GM12872 (cell line): ENCODE data around the gene PRAC2.

Experiments
- CTCF ChIP-seq: IDR thresholded peaks from 3 replicates; pipeline ENCODE4 v1.5.1; 2011; ENCODE audit warnings: low read depth, mild to moderate bottlenecking, low read length, moderate library complexity; ENCODE audit not compliant: insufficient read depth

PRAC2 gene

DNA sequence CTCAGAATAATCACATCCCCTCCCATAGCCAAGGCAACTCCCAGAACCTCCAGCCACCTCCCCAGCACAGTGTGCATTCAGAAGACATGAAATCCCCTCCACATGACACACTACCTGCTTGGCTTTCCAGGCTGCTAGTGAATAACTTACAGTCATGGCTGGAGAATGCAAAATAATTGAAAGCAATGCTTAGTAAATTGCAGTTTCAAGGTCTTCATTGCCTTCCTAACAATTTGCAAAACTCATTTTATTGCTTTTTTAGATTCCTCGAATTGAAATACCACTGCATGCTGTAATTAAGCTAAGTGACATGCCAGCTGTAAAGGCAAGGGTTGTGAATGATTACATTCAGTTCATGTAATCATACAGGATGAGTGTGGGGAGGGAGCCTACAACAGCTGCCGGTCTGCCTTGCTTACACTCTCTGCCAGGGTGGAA lies 34.6 kb downstream of the PRAC2 start:
- TF ChIP-seq CTCF: no peak

DNA sequence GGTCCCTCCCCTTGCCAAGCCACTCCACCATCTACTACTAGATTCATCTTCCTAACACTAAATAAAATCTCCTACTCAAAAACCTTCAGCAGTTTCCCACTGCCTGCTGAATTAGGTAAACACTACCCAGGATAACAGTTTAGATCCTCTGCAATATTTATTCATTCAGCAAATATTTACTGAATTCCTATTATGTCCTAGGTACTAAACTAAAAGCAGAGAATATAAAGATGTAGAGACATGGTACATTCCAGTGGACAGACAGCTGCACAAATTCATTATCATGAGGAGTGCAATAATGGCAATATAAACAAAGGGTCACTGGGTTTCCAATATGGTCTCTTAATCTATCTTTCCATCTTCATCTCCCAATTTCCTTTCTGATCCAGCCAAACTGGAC lies 36.3 kb downstream of the PRAC2 start:
- no peak for TF ChIP-seq CTCF

DNA sequence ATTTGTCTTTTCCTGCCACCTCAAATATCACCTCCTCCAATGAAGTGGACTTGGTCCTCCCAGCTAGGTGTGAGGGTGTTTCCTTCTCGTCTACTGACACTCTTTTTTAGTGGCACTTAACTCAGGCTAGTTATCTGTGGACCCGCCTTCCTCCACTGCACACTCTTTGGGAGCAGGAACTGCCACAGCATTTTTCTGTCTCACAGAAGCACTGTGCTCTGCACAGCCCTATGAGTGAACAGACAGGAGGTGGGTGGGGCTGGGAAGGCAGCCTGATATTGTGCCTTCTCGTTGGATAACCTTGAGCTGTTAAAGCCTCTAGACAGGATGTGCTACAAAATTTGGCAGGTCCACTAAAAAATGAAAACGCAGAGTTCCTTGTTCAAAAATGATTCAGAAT lies 37.4 kb downstream of the PRAC2 start:
- TF ChIP-seq CTCF: no peak

DNA sequence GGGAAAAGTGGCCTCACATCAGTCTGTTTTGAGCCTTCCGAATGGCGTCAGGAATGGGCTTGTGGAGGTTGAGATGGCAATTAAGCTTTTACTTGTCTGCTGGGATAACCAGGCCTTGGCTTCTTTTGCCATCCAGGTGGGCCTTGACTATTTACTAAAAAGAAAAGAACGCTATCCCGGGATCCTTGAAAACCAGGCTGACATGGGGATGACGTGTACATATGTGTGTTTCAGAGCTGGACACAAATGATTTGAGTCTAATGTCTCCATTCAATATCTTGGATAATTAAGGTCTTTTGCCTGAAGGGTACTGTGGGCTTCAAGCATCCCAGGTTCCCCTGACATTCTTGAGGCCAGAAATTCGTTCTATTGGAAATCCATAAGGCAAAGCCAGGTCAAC lies 38.1 kb downstream of the PRAC2 start:
- no peak for TF ChIP-seq CTCF

GRCh38 chr17:48767263-48767774 lies 44.3 kb downstream of the PRAC2 start:
- 0 out of 3 replicates have a peak, but pooled peaks have one; percentile 25 for TF ChIP-seq CTCF

DNA sequence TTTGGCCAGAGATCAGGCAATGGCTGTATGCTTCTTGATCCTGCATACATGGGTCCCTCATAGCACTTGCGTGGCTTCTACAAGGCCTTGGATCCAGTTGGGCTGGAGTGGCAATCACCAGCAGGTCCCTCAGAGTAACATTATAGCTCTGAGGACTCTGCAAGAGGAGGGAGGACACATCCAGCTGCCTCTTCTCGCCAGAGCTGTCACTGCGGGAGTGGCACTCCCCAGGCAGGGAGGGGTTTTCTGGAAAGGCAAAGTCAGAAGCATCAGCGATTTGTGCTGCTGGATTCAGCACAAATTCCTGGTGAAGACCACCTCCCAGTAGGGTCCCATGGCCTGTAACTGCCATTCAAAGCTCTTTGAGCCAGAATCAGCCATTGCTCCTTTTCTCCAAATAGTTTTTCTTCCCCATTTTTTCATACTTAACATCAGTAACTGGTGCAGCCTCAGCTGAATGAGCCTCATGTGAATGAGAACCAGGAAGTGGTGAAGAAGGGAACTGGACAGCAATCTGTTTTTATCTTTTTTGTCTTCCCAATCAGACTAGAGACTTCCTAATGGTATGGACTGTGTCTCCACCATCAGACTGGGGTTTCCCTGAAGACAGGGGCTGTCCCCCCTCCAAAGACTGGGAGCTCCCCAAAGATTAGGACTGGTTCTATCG lies 46.2 kb downstream of the PRAC2 start:
- TF ChIP-seq CTCF: no peak

DNA sequence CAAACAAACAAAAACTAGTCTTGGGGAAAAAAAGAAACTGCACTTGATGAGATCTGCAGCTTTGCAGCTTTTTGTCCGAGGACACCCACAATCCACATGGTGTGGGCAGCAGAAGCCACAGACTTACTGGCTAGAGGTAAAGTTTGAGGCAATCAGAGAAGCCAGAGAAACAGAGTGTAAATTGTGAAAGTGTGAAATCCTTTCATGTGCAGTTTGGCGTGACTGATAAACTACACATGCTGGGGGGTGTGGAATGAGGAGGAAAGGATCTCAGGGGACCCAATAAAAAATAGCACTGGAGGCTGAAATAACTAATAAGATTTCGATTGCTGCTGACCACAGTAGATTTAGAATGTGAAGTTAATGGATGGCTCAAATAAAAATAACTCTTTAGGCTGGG lies 48.0 kb downstream of the PRAC2 start:
- no peak for TF ChIP-seq CTCF
